C4-2B (cell line): Measurements from ENCODE around the gene NOL8.

Source experiments
- H3K27ac ChIP-seq: fragments of 450-650 bp; 2 replicates; pipeline ENCODE4 v1.5.1; 2017
- ZFX ChIP-seq: fragments of 450-650 bp; IDR thresholded peaks from 2 replicates; pipeline ENCODE4 v1.6.1; 2017
- TF ChIP-seq, protein P1 (sequence below): fragments of 450-650 bp; conservative IDR thresholded peaks from 2 replicates; pipeline ENCODE4 v1.5.1; 2017; ENCODE audit warnings: mild to moderate bottlenecking

The NOL8 gene

DNA sequence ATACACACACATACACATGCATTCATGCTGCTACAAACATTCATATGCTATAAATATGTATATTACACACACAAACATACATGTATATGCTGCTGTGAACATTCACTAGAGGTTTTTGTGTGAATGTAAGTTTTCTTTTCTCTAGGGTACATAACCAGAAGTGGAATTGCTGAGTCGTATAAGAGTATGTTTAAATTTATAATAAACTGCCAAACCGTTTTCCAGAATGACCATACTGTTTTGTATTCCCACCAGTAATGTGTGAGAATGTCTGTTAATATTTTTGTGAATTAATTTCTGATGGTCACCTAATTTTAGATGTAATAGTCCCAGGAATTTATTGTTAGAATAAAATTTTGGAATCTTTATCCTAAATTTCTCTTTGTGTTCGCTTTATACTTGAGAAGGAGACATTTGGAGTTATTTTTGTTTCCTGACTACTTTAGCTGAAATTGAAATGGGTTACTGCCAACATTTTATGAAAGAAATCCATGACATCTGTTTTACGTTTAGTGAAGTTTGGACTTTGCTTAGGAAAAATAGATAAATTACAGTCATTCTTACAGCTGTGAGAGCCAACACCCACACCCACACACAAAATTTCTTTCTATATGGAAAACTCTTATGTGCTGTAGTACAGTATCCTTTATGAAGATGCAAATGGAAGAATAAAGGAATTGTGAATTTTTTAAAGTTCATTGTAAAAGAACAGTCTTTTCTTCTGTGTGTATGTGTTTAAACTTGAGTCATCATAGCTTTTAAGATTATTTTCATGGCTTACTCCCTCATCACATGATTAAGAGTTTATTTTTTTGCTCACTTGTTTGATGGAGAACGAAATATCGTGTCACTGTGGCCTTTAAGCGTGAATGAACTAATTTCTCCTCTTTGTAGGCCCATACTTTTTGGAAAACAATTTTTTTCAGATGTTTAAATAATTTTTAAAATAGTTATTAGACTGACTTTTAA lies 24.9 kb upstream of the NOL8 start:
- TF ChIP-seq, protein P1, sequence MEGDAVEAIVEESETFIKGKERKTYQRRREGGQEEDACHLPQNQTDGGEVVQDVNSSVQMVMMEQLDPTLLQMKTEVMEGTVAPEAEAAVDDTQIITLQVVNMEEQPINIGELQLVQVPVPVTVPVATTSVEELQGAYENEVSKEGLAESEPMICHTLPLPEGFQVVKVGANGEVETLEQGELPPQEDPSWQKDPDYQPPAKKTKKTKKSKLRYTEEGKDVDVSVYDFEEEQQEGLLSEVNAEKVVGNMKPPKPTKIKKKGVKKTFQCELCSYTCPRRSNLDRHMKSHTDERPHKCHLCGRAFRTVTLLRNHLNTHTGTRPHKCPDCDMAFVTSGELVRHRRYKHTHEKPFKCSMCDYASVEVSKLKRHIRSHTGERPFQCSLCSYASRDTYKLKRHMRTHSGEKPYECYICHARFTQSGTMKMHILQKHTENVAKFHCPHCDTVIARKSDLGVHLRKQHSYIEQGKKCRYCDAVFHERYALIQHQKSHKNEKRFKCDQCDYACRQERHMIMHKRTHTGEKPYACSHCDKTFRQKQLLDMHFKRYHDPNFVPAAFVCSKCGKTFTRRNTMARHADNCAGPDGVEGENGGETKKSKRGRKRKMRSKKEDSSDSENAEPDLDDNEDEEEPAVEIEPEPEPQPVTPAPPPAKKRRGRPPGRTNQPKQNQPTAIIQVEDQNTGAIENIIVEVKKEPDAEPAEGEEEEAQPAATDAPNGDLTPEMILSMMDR = no peak
- TF ChIP-seq ZFX = no peak
- no peak overlapping the region for H3K27ac ChIP-seq

DNA sequence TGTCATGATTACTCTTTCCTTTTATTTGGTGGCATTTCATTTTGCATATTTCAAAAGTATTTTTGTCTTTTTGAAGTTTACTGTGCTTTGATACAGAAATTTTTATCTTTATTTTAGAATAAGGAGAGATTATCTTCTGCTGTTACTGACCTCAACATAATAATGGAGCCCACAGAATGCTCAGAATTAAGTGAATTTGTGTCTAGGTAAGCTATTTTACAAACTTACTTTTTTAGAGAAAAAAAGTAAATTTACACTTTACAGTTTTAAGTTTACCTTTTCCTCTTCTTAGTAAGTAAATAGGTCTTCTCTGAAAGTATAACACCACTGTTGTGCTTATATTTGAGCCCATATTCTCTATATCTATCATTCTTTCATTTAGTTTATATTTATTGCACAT lies 20.4 kb upstream of the NOL8 start:
- no peak for TF ChIP-seq ZFX
- TF ChIP-seq, protein P1 = no peak
- H3K27ac ChIP-seq = no peak overlapping the region

DNA sequence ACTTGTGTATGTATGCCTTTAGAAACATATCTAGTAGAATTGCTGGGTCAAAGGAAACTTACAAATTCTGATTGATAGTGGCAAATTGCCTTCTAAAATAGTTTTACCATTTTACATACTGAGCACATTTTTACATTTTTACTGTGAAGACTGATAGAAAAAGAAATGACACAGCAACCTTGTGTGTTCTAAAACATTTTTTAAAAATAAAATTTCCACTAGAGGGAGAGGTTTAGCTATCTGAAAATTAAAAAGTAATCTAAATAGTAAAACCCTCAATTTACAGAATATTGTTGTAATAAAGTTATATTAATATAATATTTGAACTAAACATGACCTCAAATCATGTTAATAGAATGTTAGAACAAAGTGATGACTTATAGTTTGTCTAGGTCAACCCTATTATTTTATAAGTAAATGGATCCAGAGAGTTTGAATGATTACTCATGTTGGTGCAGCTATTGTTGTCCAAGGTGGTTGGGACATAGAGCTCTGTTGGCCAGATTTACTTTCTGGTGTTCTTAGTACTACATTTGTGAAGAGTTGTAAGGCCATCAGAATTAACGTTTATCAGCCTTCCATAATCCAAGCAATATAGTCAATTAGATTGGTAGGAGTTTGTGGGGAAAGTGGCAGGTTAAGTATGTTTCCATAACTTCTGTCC lies 17.8 kb upstream of the NOL8 start:
- H3K27ac ChIP-seq = no peak overlapping the region
- TF ChIP-seq, protein P1 = peak; percentile 31
- TF ChIP-seq ZFX = no peak

DNA sequence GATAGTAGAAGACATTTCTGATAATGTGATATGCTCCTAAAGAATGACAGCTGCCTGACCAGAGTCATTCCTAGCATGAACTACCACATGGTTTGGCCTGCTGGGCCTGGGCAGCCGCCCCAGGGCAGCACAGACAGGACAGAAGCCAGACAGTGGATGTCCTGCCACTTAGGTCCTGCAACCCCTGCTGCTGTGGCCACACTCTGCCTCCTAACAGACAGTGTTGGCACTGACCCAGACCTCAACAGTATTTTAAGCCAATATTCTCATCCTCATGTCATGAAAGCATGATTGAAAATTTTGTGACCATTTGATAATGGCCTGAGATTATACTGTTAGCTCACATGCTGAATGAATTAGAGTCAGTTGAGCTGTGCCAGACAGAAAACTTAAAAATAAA lies 16.4 kb upstream of the NOL8 start:
- no peak overlapping the region for H3K27ac ChIP-seq
- TF ChIP-seq ZFX = no peak
- TF ChIP-seq, protein P1 = no peak

DNA sequence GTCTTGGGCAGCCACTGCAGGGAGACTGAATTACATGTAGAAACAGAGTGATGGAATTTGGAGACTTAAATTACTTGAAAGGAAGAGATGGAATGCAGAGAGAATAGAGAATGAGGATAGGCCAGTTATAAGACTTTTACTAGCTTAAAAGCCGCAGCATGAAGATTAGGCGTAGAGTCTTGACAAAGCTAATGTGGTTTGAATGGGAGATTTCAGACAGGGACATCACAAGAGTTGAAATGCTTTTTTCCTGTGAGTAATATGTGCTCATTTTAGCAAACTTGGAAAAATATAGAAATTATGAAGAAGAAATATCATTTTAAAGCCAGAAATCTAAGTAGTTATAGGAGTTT lies 8.1 kb upstream of the NOL8 start:
- H3K27ac ChIP-seq = no peak overlapping the region
- TF ChIP-seq ZFX = no peak
- TF ChIP-seq, protein P1 = no peak

DNA sequence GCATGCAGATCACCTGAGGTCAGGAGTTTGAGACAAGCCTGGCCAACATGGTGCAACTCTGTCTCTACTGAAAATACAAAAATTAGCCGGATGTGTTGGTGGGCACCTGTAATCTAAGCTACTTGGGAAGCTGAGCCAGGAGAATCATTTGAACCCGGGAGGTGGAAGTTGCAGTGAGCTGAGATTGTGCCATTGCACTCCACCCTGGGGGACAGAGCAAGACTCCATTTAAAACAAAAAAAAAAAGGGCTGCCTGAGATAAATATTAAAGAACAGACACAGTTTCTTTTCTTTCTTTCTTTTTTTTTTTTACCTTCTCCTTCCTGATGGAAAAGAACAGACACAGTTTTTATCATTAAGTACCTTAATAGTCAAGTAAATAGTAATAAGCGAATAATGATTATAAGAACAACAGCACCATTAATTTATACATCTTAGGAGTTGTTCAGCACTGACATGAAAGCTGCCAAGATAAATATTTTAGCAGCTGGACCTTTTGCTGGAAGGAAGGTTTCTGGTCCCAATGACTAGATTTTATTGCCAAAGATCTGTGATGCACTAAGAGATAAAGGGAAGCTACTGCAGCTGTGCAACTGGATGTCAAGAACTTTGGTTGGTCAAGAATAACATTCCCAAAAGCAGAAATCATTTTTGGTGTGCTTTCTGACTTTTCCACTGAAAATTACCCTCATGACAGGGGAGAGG lies 7.6 kb upstream of the NOL8 start:
- peak overlapping the region; percentile 67 for H3K27ac ChIP-seq
- TF ChIP-seq, protein P1 = no peak
- no peak for TF ChIP-seq ZFX
